Measurements from ENCODE around the gene EHF.

- TF ChIP-seq CTCF (IDR thresholded peaks at IDR 0.05): no peak
- TF ChIP-seq ZFX (IDR thresholded peaks at IDR 0.05; ENCODE audit: borderline replicate concordance): no peak
Measured at GRCh38 chr11:34647532-34647931, 26.6 kb downstream of the EHF start.

All from 22Rv1 (cell line).